Gastrocnemius medialis (tissue), 4 donors: Measurements from ENCODE around the gene HOXB2.

Experiments used
- POLR2A ChIP-seq, 2 donors: fragments of 450-650 bp; IDR thresholded peaks; one replicate each; pipeline ENCODE4 v1.6.1; 2017; ENCODE audit warnings: antibody characterized with exemption in 2 of 2, mild to moderate bottlenecking in 2 of 2, moderate library complexity in 2 of 2
- TF ChIP-seq, protein P1 (sequence below), 5 experiments: fragments of 450-650 bp in 3 of 5; fragments of 200-600 bp in 2 of 5; sonication (generic) in 2 of 5; IDR thresholded peaks in 4 of 5; conservative IDR thresholded peaks in 1 of 5; 1 replicate in 4 of 5; 2 replicates in 1 of 5; pipeline ENCODE4 v1.5.1; 2016 to 2019; ENCODE audit warnings: antibody characterized with exemption in 5 of 5, mild to moderate bottlenecking in 3 of 5, moderate library complexity in 3 of 5

DNA sequence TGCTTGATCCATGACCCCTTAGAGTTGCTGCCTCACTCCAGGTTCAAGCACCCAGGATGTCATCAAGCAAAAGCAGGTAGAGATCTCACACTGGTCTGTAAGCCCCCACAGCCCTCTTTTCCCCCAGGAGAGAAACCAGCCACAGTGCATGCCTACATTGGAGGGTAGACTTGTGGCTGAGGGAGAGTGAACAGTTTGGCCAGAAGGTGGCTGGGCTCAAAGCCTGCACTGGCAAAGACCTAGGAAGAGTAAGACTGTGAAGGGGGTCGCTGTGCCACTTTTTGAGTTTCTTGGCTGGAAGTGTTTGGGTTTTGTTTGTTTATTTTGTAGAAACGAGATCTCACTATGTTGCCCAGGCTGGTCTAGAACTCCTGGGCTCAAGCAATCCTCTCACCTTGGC, 42.6 kb downstream of the HOXB2 start:
- TF ChIP-seq POLR2A (IDR thresholded peaks at IDR 0.05) = no peak
- TF ChIP-seq, protein P1, sequence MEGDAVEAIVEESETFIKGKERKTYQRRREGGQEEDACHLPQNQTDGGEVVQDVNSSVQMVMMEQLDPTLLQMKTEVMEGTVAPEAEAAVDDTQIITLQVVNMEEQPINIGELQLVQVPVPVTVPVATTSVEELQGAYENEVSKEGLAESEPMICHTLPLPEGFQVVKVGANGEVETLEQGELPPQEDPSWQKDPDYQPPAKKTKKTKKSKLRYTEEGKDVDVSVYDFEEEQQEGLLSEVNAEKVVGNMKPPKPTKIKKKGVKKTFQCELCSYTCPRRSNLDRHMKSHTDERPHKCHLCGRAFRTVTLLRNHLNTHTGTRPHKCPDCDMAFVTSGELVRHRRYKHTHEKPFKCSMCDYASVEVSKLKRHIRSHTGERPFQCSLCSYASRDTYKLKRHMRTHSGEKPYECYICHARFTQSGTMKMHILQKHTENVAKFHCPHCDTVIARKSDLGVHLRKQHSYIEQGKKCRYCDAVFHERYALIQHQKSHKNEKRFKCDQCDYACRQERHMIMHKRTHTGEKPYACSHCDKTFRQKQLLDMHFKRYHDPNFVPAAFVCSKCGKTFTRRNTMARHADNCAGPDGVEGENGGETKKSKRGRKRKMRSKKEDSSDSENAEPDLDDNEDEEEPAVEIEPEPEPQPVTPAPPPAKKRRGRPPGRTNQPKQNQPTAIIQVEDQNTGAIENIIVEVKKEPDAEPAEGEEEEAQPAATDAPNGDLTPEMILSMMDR (IDR thresholded peaks at IDR 0.05 in 4 of 5, conservative IDR thresholded peaks at IDR 0.05 in 1 of 5) = no peak
